MG63 (cell line): ENCODE data around the gene POLR3C. TPM values are rescaled to one million over a fixed set of nuclear protein-coding genes. Genes with fewer than 3 reads are reported as not detected.
A peak's percentile ranks its signal among the peaks of the same experiment; 100 is the strongest.

Source experiments
- DNase-seq: peaks from one replicate; pipeline ENCODE4 v3.0.0-alpha.2; 2020
- H3K27me3 ChIP-seq: fragments of 250-450 bp; sonication (Bioruptor Pico); 2 replicates; pipeline ENCODE4 v1.5.1; 2020; ENCODE audit warnings: mild to moderate bottlenecking, moderate library complexity
- H3K36me3 ChIP-seq: fragments of 250-450 bp; sonication (Bioruptor Pico); 2 replicates; pipeline ENCODE4 v1.5.1; 2020; ENCODE audit warnings: mild to moderate bottlenecking, moderate library complexity
- H3K4me3 ChIP-seq: fragments of 250-450 bp; sonication (Bioruptor Pico); 2 replicates; pipeline ENCODE4 v1.5.1; 2020; ENCODE audit warnings: mild to moderate bottlenecking, moderate library complexity
- H3K9me3 ChIP-seq: fragments of 250-450 bp; sonication (Bioruptor Pico); 2 replicates; pipeline ENCODE4 v1.5.1; 2020; ENCODE audit warnings: mild to moderate bottlenecking, moderate library complexity
- total RNA-seq: library from RNA; depleted of rRNA; stranded (reverse); fragments of >200 nt; shearing (Covaris generic); gene quantifications from 2 replicates; pipeline ENCODE4 v1.2.3, GENCODE V29; 2014; ENCODE audit warnings: low replicate concordance

Gene POLR3C
- total RNA-seq, 1 experiment from 2014 or later = 30.9 TPM

GRCh38 chr1:145849356-145850160 lies 25.6 kb downstream of the POLR3C start:
- peak; percentile 36 for DNase-seq
- Histone ChIP-seq H3K4me3 (no peak overlapping the region), H3K36me3 (peaks cover 38% of the 10 kb centered on the region), H3K9me3 (no peaks in the 10 kb centered on the region), H3K27me3 (no peaks in the 10 kb centered on the region)

GRCh38 chr1:145855426-145855948 lies 31.5 kb downstream of the POLR3C start:
- H3K27me3 ChIP-seq = no peaks in the 10 kb centered on the region
- H3K36me3 ChIP-seq = peaks cover 54% of the 10 kb centered on the region
- H3K9me3 ChIP-seq = no peaks in the 10 kb centered on the region
- no peak for DNase-seq
- H3K4me3 ChIP-seq = no peak overlapping the region

- DNase-seq = no peak
- Histone ChIP-seq H3K27me3 (no peaks in the 10 kb centered on the region), H3K4me3 (no peak overlapping the region), H3K36me3 (peaks cover 44% of the 10 kb centered on the region), H3K9me3 (no peaks in the 10 kb centered on the region)
Measured at GRCh38 chr1:145857170-145857569, 33.2 kb downstream of the POLR3C start.

- Histone ChIP-seq H3K36me3 (peaks cover 38% of the 10 kb centered on the region), H3K9me3 (no peaks in the 10 kb centered on the region), H3K4me3 (peak overlapping the region; percentile 82), H3K27me3 (no peaks in the 10 kb centered on the region)
- peak; percentile 69 for DNase-seq
Measured at GRCh38 chr1:145858238-145858900, 34.4 kb downstream of the POLR3C start.

GRCh38 chr1:145858901-145859490 lies 35.0 kb downstream of the POLR3C start, which contains the start of gene PIAS3:
Gene PIAS3, minus strand, starts transcription at chr1:145859081. Its CDS starts 91 bp downstream, at chr1:145858990.
- H3K36me3 ChIP-seq = peaks cover 34% of the 10 kb centered on the region
- peak within 1 kb of the TSS; percentile 82 for H3K4me3 ChIP-seq
- no peaks in the 10 kb centered on the region for H3K9me3 ChIP-seq
- peak; percentile 98 for DNase-seq
- H3K27me3 ChIP-seq = no peaks in the 10 kb centered on the region

- Histone ChIP-seq H3K36me3 (peaks cover 31% of the 10 kb centered on the region), H3K4me3 (peak overlapping the region; percentile 82), H3K27me3 (peaks cover under 1% of the 10 kb centered on the region; the same call in 1 of the 2 replicates), H3K9me3 (no peaks in the 10 kb centered on the region)
- peak; percentile 90 for DNase-seq
Measured at GRCh38 chr1:145859491-145860023, 35.6 kb downstream of the POLR3C start.

- no peak overlapping the region for H3K4me3 ChIP-seq
- H3K36me3 ChIP-seq = no peaks in the 10 kb centered on the region
- H3K27me3 ChIP-seq = peaks cover 10% of the 10 kb centered on the region
- no peaks in the 10 kb centered on the region for H3K9me3 ChIP-seq
- DNase-seq = peak; percentile 16
Measured at GRCh38 chr1:145863282-145864018, 39.5 kb downstream of the POLR3C start.

- peaks cover 10% of the 10 kb centered on the region for H3K27me3 ChIP-seq
- no peaks in the 10 kb centered on the region for H3K9me3 ChIP-seq
- DNase-seq = no peak
- H3K36me3 ChIP-seq = no peaks in the 10 kb centered on the region
- no peak overlapping the region for H3K4me3 ChIP-seq
Measured at GRCh38 chr1:145868232-145868631, 44.2 kb downstream of the POLR3C start.

GRCh38 chr1:145871994-145872924 lies 48.3 kb downstream of the POLR3C start:
- no peaks in the 10 kb centered on the region for H3K36me3 ChIP-seq
- no peaks in the 10 kb centered on the region; the same call in none of the 2 replicates for H3K27me3 ChIP-seq
- H3K4me3 ChIP-seq = no peak overlapping the region
- no peaks in the 10 kb centered on the region for H3K9me3 ChIP-seq
- no peak for DNase-seq

- no peaks in the 10 kb centered on the region for H3K36me3 ChIP-seq
- DNase-seq = no peak
- peaks cover 2% of the 10 kb centered on the region; the same call in 1 of the 2 replicates for H3K27me3 ChIP-seq
- no peaks in the 10 kb centered on the region for H3K9me3 ChIP-seq
- H3K4me3 ChIP-seq = no peak overlapping the region
Measured at GRCh38 chr1:145874646-145875045, 50.6 kb downstream of the POLR3C start.

- Histone ChIP-seq H3K36me3 (no peaks in the 10 kb centered on the region), H3K27me3 (peaks cover 2% of the 10 kb centered on the region; the same call in 1 of the 2 replicates), H3K9me3 (no peaks in the 10 kb centered on the region), H3K4me3 (no peak overlapping the region)
- DNase-seq = no peak
Measured at GRCh38 chr1:145877923-145878486, 54.0 kb downstream of the POLR3C start.

- H3K36me3 ChIP-seq = no peaks in the 10 kb centered on the region
- no peak for DNase-seq
- no peak overlapping the region for H3K4me3 ChIP-seq
- peaks cover 4% of the 10 kb centered on the region for H3K27me3 ChIP-seq
- H3K9me3 ChIP-seq = no peaks in the 10 kb centered on the region
Measured at GRCh38 chr1:145878724-145879123, 54.7 kb downstream of the POLR3C start.

- no peak for DNase-seq
- H3K27me3 ChIP-seq = peaks cover 4% of the 10 kb centered on the region
- no peaks in the 10 kb centered on the region for H3K9me3 ChIP-seq
- H3K4me3 ChIP-seq = no peak overlapping the region
- no peaks in the 10 kb centered on the region for H3K36me3 ChIP-seq
Measured at GRCh38 chr1:145879775-145880174, 55.8 kb downstream of the POLR3C start.

- peak; percentile 55 for DNase-seq
- Histone ChIP-seq H3K36me3 (no peaks in the 10 kb centered on the region), H3K9me3 (no peaks in the 10 kb centered on the region), H3K27me3 (peaks cover 2% of the 10 kb centered on the region), H3K4me3 (no peak overlapping the region)
Measured at GRCh38 chr1:145884675-145885074, 60.7 kb downstream of the POLR3C start.

- DNase-seq = peak; percentile 86
- Histone ChIP-seq H3K9me3 (no peaks in the 10 kb centered on the region), H3K36me3 (no peaks in the 10 kb centered on the region), H3K4me3 (peak within 1 kb of the TSS; percentile 62), H3K27me3 (peaks cover 2% of the 10 kb centered on the region)
Measured at GRCh38 chr1:145885738-145886287, 61.8 kb downstream of the POLR3C start, which contains the start of gene ANKRD35. Gene ANKRD35, minus strand, starts transcription at chr1:145885866. Its CDS starts 108 bp downstream, at chr1:145885758.
